NB4 (cell line): ENCODE data around the gene LRRC3C.

ENCODE experiments used
- POLR2A ChIP-seq: IDR thresholded peaks from 2 replicates; pipeline ENCODE4 v1.6.1; 2011; ENCODE audit warnings: mild to moderate bottlenecking; ENCODE audit not compliant: insufficient read length; ENCODE audit errors: extremely low read depth
- TF ChIP-seq, protein P1 (sequence below): IDR thresholded peaks from one replicate; pipeline ENCODE4 v1.5.1; 2012; ENCODE audit warnings: low read depth, low read length
- TF ChIP-seq, protein P2 (sequence below): IDR thresholded peaks from 2 replicates; pipeline ENCODE4 v1.6.1; 2011; ENCODE audit warnings: low read depth, low read length

DNA sequence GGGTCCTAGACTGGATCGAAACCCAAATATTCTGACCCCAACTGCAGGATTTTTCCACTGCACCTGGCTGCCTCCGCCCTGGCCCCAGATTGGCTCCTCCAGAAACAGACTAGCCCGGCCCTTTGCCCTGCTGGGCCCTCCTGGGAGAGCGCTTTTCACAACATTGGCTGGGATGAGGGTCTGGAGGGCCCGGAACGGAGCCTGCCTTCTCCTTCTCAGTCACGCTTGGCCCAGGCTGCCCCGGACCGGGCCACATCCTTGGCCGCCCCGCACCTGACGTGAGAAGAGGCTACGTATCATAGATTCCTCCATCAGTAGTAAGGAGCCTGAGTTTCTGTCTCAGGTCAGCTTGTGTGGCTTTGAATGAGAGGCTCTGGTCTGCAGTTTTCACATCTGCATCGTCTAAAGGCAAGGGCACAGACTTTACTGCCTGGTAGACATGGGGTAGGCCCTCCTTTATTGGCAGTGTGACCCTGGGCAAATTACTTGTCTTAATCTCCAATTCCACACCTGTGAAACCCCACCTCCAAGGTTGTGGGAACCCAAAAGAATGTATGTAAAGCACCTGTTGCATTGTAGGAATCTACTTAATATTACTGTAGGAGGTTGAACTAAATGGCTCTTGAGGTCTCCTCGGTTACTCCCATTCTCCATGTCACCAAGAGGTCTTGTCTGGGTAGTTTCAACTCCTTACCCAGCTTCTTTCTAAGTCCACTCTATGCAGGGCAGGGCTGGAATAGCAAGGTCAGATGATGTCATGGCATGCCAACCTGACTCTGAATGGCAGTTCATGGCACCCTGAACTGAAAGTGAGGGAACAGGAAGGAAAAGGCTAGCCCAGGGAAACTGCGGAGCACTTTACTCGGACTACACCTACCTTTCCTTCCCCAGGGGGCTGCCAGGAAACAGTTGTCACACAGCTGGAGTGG lies 661 bp downstream of the LRRC3C start:
- TF ChIP-seq, protein P1, sequence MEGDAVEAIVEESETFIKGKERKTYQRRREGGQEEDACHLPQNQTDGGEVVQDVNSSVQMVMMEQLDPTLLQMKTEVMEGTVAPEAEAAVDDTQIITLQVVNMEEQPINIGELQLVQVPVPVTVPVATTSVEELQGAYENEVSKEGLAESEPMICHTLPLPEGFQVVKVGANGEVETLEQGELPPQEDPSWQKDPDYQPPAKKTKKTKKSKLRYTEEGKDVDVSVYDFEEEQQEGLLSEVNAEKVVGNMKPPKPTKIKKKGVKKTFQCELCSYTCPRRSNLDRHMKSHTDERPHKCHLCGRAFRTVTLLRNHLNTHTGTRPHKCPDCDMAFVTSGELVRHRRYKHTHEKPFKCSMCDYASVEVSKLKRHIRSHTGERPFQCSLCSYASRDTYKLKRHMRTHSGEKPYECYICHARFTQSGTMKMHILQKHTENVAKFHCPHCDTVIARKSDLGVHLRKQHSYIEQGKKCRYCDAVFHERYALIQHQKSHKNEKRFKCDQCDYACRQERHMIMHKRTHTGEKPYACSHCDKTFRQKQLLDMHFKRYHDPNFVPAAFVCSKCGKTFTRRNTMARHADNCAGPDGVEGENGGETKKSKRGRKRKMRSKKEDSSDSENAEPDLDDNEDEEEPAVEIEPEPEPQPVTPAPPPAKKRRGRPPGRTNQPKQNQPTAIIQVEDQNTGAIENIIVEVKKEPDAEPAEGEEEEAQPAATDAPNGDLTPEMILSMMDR = no peak
- no peak for TF ChIP-seq POLR2A
- TF ChIP-seq, protein P2, sequence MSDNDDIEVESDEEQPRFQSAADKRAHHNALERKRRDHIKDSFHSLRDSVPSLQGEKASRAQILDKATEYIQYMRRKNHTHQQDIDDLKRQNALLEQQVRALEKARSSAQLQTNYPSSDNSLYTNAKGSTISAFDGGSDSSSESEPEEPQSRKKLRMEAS = no peak
